ENCODE measurements around the gene WSCD1. TPM values are rescaled to one million over a fixed set of nuclear protein-coding genes. Genes with fewer than 3 reads are reported as not detected.

The WSCD1 gene
- total and polyA plus RNA-seq, 12 donors: 2.5 to 13.8 (median 4.2) TPM

DNA sequence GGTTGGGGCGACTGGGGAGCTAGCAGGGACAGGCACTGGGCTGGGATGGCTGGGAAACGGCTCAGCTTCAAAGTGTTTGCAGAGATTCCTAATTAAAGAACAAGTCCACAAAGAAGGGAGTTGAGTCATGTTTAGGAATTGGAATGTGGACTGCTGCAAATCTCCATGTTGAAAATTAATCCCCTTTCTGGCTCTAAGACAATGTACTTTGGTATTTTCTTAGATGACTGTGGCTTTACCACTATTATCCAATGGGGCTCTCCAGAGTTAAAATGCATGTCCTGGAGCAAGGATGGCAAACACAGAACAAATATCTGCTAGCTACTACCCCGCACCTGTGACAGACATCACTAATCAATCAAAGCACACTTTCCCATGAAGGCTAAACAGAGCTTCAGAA is 22.2 kb upstream of the WSCD1 start:
- DNase-seq (no peak), ATAC-seq (no peak)
- H3K36me3 ChIP-seq: no peaks in the 10 kb centered on the region
- WGBS, 2 donors: 84 to 87% methylated on average over 3 of the region's 3 CpGs
- no peaks in the 10 kb centered on the region for H3K4me1 ChIP-seq
- intact Hi-C loops (cut with DNase I): loop anchor here in 2 of 10 donors (5.0 to 10.0 kb wide), 2 partner anchors 453 to 461 kb away; no protein-coding TSS in a partner anchor
- no peaks in the 10 kb centered on the region for H3K9me3 ChIP-seq
- H3K27me3 ChIP-seq: peaks cover 0 to 3% (median 0%) of the 10 kb centered on the region in 7 donors
- TF ChIP-seq, protein P1, sequence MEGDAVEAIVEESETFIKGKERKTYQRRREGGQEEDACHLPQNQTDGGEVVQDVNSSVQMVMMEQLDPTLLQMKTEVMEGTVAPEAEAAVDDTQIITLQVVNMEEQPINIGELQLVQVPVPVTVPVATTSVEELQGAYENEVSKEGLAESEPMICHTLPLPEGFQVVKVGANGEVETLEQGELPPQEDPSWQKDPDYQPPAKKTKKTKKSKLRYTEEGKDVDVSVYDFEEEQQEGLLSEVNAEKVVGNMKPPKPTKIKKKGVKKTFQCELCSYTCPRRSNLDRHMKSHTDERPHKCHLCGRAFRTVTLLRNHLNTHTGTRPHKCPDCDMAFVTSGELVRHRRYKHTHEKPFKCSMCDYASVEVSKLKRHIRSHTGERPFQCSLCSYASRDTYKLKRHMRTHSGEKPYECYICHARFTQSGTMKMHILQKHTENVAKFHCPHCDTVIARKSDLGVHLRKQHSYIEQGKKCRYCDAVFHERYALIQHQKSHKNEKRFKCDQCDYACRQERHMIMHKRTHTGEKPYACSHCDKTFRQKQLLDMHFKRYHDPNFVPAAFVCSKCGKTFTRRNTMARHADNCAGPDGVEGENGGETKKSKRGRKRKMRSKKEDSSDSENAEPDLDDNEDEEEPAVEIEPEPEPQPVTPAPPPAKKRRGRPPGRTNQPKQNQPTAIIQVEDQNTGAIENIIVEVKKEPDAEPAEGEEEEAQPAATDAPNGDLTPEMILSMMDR (IDR thresholded peaks at IDR 0.05): no peak
- no peak overlapping the region for H3K4me3 ChIP-seq
- no peak overlapping the region for H3K27ac ChIP-seq

DNA sequence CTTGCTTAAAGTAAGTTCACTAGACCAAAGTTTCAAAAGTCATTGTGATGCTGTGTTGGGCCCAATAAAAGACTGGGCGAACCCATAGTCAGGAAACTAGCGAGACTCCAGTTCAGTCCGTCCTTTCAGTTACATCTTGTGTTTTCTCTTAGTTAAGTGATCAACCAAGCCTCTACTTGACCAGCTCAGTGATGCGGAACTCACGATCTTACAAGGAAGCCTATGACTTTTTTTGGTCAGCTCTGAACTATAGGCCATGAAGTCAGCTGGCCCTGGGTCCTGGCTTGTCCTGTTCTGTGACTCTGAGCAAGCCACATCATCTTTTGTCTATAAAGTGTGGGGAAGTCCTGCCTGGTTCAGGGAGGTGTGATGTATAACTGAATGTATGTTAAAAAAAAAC is 21.7 kb upstream of the WSCD1 start:
- no peak for DNase-seq
- ATAC-seq: no peak
- H3K36me3 ChIP-seq: no peaks in the 10 kb centered on the region
- no peak overlapping the region for H3K27ac ChIP-seq
- no peaks in the 10 kb centered on the region for H3K9me3 ChIP-seq
- TF ChIP-seq, protein P1 (IDR thresholded peaks at IDR 0.05): no peak
- no peaks in the 10 kb centered on the region for H3K4me1 ChIP-seq
- H3K4me3 ChIP-seq: no peak overlapping the region
- peaks cover 0 to 3% (median 0%) of the 10 kb centered on the region in 7 donors for H3K27me3 ChIP-seq
- WGBS, 2 donors: 94 to 95% methylated on average over 5 of the region's 5 CpGs
- intact Hi-C loops (cut with DNase I): loop anchor here in 2 of 10 donors (5.0 to 10.0 kb wide), 2 partner anchors 454 to 461 kb away; no protein-coding TSS in a partner anchor

DNA sequence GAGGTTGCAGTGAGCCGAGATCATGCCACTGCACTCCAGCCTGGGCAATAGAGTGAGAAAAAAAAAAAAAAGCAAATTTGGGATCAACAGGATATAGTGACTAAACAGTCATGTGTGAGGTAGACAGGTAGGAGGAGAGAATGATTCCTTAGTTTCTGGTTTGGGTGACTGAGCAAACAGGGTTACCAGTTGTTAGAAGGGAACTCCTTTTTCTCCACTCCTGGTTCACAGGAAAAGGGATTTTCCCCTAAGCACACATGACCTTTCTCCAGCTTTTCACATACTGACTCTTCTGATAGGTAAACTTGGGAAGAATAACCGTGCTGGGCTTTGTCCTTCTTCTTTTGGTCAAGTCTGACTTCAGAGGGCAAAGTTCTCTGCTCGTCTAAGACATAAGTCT is 17.3 kb upstream of the WSCD1 start:
- Histone ChIP-seq H3K4me3 (no peak overlapping the region), H3K9me3 (no peaks in the 10 kb centered on the region), H3K27me3 (peaks cover 0 to 25% (median 7%) of the 10 kb centered on the region in 7 donors), H3K4me1 (no peaks in the 10 kb centered on the region), H3K27ac (no peak overlapping the region), H3K36me3 (no peaks in the 10 kb centered on the region)
- DNase-seq (no peak), ATAC-seq (no peak)
- TF ChIP-seq, protein P1 (IDR thresholded peaks at IDR 0.05): no peak
- intact Hi-C loops (cut with DNase I): no loop called here
- WGBS, 2 donors: 67 to 73% methylated on average over 3 of the region's 3 CpGs

DNA sequence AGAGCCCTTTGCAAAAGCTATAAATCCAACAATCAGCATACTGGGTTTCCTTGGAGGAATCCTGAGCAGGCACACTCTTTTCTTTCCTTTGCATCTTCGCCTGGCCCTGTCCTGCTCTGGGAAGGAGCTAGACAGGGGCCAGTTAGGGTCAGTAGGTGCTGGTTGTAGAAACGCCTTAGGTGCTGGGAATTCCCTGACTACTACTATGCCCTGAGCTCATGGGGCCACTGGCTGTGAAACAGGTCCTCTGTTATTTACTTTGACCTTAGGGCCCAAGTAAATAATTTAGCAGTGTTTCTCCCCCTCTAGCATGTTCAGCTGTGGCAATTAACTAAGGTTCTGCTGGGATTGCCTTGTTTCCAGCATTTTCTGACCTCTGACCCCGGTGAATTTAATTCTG is 15.8 kb upstream of the WSCD1 start:
- Histone ChIP-seq H3K4me3 (no peak overlapping the region), H3K27ac (no peak overlapping the region), H3K4me1 (no peaks in the 10 kb centered on the region), H3K36me3 (no peaks in the 10 kb centered on the region), H3K9me3 (no peaks in the 10 kb centered on the region), H3K27me3 (peaks cover 0 to 31% (median 7%) of the 10 kb centered on the region in 7 donors)
- intact Hi-C loops (cut with DNase I): no loop called here
- ATAC-seq: no peak
- TF ChIP-seq, protein P1 (IDR thresholded peaks at IDR 0.05): no peak
- WGBS, 2 donors: 82 to 89% methylated on average over 3 of the region's 3 CpGs
- DNase-seq: no peak

Measured in heart right ventricle (tissue), 16 donors.